VCaP (cell line): Measurements from ENCODE around the gene SLC25A31.

Experiments
- H3K27ac ChIP-seq: fragments of 450-650 bp; 2 replicates; pipeline ENCODE4 v1.5.1; 2017
- CTCF ChIP-seq: fragments of 450-650 bp; conservative IDR thresholded peaks from 2 replicates; pipeline ENCODE4 v1.5.1; 2017; ENCODE audit warnings: mild to moderate bottlenecking, moderate library complexity

Gene SLC25A31

DNA sequence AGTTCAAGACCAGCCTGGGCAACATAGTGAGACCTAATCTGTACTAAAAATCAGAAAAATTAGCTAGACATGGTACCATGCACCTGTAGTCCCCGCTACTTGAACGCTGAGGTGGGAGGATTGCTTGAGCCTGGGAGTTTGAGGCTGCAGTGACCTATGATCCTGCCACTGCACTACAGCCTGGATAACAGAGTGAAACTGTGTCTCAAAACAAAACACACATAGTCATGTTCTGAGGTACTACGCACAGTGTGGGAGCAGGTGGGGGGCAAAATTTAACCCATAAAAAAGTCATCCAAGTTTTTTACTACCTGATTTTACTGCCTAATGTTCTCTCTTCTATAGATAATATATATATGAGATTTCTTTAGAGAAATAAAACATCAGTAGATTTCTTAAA lies 80.4 kb downstream of the SLC25A31 start:
- no peak for TF ChIP-seq CTCF
- H3K27ac ChIP-seq = no peak overlapping the region

DNA sequence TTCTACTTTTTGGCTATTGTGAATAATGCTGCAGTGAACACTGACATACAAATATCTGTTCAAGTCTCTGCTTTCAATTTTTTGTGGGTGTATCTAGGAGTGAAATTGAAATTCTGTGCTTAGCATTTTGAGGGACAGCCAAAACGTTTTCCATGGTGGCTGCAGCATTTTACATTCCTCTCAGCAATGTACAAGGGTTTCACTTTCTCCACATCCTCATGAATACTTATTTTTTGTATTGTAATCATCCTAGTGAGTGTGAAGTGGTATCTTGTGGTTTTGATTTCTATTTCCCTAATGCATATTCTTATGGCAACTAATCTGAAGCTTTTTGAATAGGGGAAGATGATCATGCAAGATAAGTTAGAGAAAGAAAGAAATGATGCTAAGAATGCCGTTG lies 92.2 kb downstream of the SLC25A31 start:
- no peak overlapping the region for H3K27ac ChIP-seq
- no peak for TF ChIP-seq CTCF
